Measurements from ENCODE around the gene EXTL1. TPM values are rescaled to one million over a fixed set of nuclear protein-coding genes. Genes with fewer than 3 reads are reported as not detected.

Gene EXTL1
- total and polyA plus RNA-seq, 2 donors (not counting 3 experiments of a cell fraction or from before 2014, with no cell fraction given): not detected

DNA sequence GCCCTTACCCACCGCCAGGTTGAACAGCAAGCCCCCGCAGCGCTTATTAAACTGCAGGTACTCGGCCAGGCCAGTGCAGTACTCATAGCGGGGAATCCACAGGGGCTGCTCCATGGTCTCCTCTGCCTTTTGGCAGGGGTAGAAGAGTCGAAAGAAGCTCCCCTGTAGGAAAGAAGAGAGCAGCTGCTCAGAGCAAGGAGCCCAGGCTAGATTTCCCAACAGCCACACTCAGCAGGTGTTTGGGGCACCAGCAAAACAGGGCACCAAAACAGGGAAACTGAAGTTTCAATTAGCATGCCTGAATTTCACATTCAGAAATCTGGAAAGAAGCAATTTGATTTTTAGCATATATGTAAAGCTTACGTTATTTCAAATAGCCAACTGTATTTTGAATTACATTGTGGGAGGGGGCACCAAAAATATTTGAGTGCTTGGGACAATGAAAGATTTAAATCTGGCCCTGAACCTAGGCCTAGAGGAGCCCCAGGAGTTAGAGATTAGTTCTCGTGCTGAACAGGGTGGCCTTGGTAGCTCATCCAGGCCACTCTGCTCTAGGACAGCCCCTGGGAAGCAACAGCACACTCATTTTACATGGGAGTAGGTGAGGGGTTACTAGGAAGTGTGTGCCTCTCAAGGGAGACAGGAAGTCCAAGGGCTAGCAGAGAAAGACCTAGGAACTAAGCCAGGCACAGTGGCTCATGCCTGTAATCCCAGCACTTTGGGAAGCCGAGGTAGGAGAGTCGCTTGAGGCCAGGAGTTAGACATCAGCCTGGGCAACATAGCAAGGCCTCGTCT is 31.9 kb upstream of the EXTL1 start:
- no peak for TF ChIP-seq GATA2 (IDR thresholded peaks at IDR 0.05; ENCODE audit: insufficient read depth, insufficient read length, low read depth, low read length)
- no peak for TF ChIP-seq FOS (IDR thresholded peaks at IDR 0.05; ENCODE audit: borderline replicate concordance, insufficient read depth, low read length)
- no peak for TF ChIP-seq POLR2A (IDR thresholded peaks at IDR 0.05; ENCODE audit: low read depth, low read length)
- TF ChIP-seq JUN (IDR thresholded peaks at IDR 0.05; ENCODE audit: borderline replicate concordance, insufficient read depth, insufficient read length, low read depth): no peak
- Histone ChIP-seq H3K9me1 (replicated peaks; ENCODE audit: control insufficient read depth, extremely low read depth, insufficient read depth, low read length) (no peaks in the 10 kb centered on the region), H3K4me3 (replicated peaks in 1 of 3; ENCODE audit: insufficient read depth in 1 of 3, low read depth in 1 of 3, low read length in 3 of 3) (no peak overlapping the region), H3K4me2 (ENCODE audit: insufficient read depth, low read length) (no peak overlapping the region), H3K27me3 (ENCODE audit: control insufficient read depth in 2 of 2, insufficient read depth in 2 of 2, low read length in 2 of 2) (no peaks in the 10 kb centered on the region), H3K4me1 (ENCODE audit: control insufficient read depth, extremely low read depth, insufficient read depth, low read length) (no peaks in the 10 kb centered on the region), H3K36me3 (ENCODE audit: control insufficient read depth in 2 of 2, extremely low read depth in 1 of 2, insufficient read depth in 2 of 2, low read length in 2 of 2) (no peaks in the 10 kb centered on the region), H3K27ac (ENCODE audit: insufficient read depth, low read depth, low read length) (no peak overlapping the region), H4K20me1 (replicated peaks; ENCODE audit: control insufficient read depth, extremely low read depth, insufficient read depth, low read length) (no peaks in the 10 kb centered on the region), H3K9ac (replicated peaks; ENCODE audit: extremely low read depth, insufficient read depth, low read length) (no peak overlapping the region), H3K79me2 (ENCODE audit: control insufficient read depth, insufficient read depth, low read length) (no peaks in the 10 kb centered on the region), H3K9me3 (replicated peaks; ENCODE audit: control insufficient read depth, insufficient read depth, low read length) (no peaks in the 10 kb centered on the region), H2AFZ (ENCODE audit: low read depth, low read length) (no peak overlapping the region)
- no TSS peak for BruUV-seq (replicated peaks)
- dilution Hi-C loops (cut with MboI; ENCODE audit: extremely low pct_ligation_motif_present, low sequenced_read_pairs) (loop anchor here (25.0 kb wide), 1 partner anchor 102 kb away; the partner anchor contains the start of gene PAQR7), intact Hi-C loops (cut with micrococcal nuclease) (no loop called here)
- POLR2A ChIA-PET: no interaction called here
- CTCF ChIA-PET: interaction anchor here (0.8 to 5.2 kb wide), 5 partner anchors 8 to 94 kb away, joined by 3 to 26 read pairs (median 4); partner anchors contain the start of gene PAFAH2
- FAIRE-seq (no peak), DNase-seq (ENCODE audit: low read depth, low spot score) (no peak)

DNA sequence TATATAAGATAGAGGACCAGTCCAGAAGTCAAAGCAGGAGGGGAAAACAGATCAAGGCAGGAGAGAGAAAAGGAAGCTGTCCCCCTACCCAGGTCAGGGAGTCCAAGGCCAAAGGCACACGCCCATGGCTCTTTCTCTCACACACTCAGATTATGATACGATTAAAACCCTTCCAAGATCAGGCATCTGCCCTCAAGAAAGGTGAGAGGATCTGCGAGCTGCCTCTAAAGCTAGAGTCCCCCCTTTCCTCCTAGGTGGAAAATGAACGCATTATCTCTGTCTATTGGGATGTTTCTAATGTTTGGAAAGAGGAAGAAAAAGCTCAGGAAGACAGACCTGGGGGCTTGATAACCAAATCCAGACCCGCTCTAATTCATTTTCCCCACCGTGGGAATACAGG is 31.3 kb upstream of the EXTL1 start:
- BruUV-seq (replicated peaks): no TSS peak
- POLR2A ChIA-PET: no interaction called here
- no peak for FAIRE-seq

More for the DNA sequence above, 31.3 kb upstream of the EXTL1 start:
- Histone ChIP-seq H2AFZ (ENCODE audit: low read depth, low read length) (no peak overlapping the region), H3K4me3 (replicated peaks in 1 of 3; ENCODE audit: insufficient read depth in 1 of 3, low read depth in 1 of 3, low read length in 3 of 3) (no peak overlapping the region), H3K9me1 (replicated peaks; ENCODE audit: control insufficient read depth, extremely low read depth, insufficient read depth, low read length) (no peaks in the 10 kb centered on the region), H3K9ac (replicated peaks; ENCODE audit: extremely low read depth, insufficient read depth, low read length) (no peak overlapping the region), H3K4me2 (ENCODE audit: insufficient read depth, low read length) (no peak overlapping the region), H3K4me1 (ENCODE audit: control insufficient read depth, extremely low read depth, insufficient read depth, low read length) (no peaks in the 10 kb centered on the region), H3K27ac (ENCODE audit: insufficient read depth, low read depth, low read length) (no peak overlapping the region), H3K79me2 (ENCODE audit: control insufficient read depth, insufficient read depth, low read length) (no peaks in the 10 kb centered on the region), H3K27me3 (ENCODE audit: control insufficient read depth in 2 of 2, insufficient read depth in 2 of 2, low read length in 2 of 2) (no peaks in the 10 kb centered on the region), H3K9me3 (replicated peaks; ENCODE audit: control insufficient read depth, insufficient read depth, low read length) (no peaks in the 10 kb centered on the region), H4K20me1 (replicated peaks; ENCODE audit: control insufficient read depth, extremely low read depth, insufficient read depth, low read length) (no peaks in the 10 kb centered on the region), H3K36me3 (ENCODE audit: control insufficient read depth in 2 of 2, extremely low read depth in 1 of 2, insufficient read depth in 2 of 2, low read length in 2 of 2) (no peaks in the 10 kb centered on the region)
- dilution Hi-C loops (cut with MboI; ENCODE audit: extremely low pct_ligation_motif_present, low sequenced_read_pairs) (loop anchor here (25.0 kb wide), 1 partner anchor 103 kb away; the partner anchor contains the start of gene PAQR7), intact Hi-C loops (cut with micrococcal nuclease) (no loop called here)
- CTCF ChIA-PET: interaction anchor here (4.3 to 5.2 kb wide), 2 partner anchors 7 to 94 kb away, joined by 15 to 26 read pairs; partner anchors contain the start of gene PAFAH2
- DNase-seq (ENCODE audit: low read depth, low spot score): no peak
- TF ChIP-seq FOS (IDR thresholded peaks at IDR 0.05; ENCODE audit: borderline replicate concordance, insufficient read depth, low read length) (no peak), EZH2 (IDR thresholded peaks at IDR 0.05; ENCODE audit: borderline replicate concordance, low read depth, low read length, severe bottlenecking) (no peak), GATA2 (IDR thresholded peaks at IDR 0.05; ENCODE audit: insufficient read depth, insufficient read length, low read depth, low read length) (no peak), POLR2A (IDR thresholded peaks at IDR 0.05; ENCODE audit: low read depth, low read length) (no peak), POLR2AphosphoS5 (IDR thresholded peaks at IDR 0.05; ENCODE audit: insufficient read depth, low read depth, low read length) (no peak), JUN (IDR thresholded peaks at IDR 0.05; ENCODE audit: borderline replicate concordance, insufficient read depth, insufficient read length, low read depth) (no peak), MYC (IDR thresholded peaks at IDR 0.05; ENCODE audit: low read depth, low read length) (no peak)
- TF ChIP-seq, protein P1, sequence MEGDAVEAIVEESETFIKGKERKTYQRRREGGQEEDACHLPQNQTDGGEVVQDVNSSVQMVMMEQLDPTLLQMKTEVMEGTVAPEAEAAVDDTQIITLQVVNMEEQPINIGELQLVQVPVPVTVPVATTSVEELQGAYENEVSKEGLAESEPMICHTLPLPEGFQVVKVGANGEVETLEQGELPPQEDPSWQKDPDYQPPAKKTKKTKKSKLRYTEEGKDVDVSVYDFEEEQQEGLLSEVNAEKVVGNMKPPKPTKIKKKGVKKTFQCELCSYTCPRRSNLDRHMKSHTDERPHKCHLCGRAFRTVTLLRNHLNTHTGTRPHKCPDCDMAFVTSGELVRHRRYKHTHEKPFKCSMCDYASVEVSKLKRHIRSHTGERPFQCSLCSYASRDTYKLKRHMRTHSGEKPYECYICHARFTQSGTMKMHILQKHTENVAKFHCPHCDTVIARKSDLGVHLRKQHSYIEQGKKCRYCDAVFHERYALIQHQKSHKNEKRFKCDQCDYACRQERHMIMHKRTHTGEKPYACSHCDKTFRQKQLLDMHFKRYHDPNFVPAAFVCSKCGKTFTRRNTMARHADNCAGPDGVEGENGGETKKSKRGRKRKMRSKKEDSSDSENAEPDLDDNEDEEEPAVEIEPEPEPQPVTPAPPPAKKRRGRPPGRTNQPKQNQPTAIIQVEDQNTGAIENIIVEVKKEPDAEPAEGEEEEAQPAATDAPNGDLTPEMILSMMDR (IDR thresholded peaks at IDR 0.05; ENCODE audit: extremely low read depth in 1 of 2, insufficient read depth in 1 of 2, low read depth in 1 of 2, low read length in 2 of 2): no peak
- TF ChIP-seq, protein P2, sequence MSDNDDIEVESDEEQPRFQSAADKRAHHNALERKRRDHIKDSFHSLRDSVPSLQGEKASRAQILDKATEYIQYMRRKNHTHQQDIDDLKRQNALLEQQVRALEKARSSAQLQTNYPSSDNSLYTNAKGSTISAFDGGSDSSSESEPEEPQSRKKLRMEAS (IDR thresholded peaks at IDR 0.05; ENCODE audit: insufficient read depth, insufficient read length): no peak
